Left lung (tissue), 14 donors: ENCODE results near the gene FHAD1. TPM values are rescaled to one million over a fixed set of nuclear protein-coding genes. Genes with fewer than 3 reads are reported as not detected.
A peak's percentile ranks its signal among the peaks of the same experiment; 100 is the strongest.

Experiments
- ATAC-seq: fragments of 200-7000 bp; cut with Tn5 transposase; one replicate; pipeline ENCODE4 v1.9.1; 2020; ENCODE audit warnings: moderate library complexity
- DNase-seq, 4 donors: peaks; one replicate each; pipeline ENCODE4 v3.0.0-alpha.2; 2013 to 2020
- H3K27ac ChIP-seq, 2 donors: fragments of 200-600 bp; sonication (generic) in 1 of 2; one replicate each; pipeline versions ENCODE4 v1.5.0 to v1.8.0; 2020 to 2021
- H3K27me3 ChIP-seq, 2 donors: fragments of 200-600 bp; sonication (generic) in 1 of 2; one replicate each; pipeline versions ENCODE4 v1.5.0 to v1.8.0; 2020 to 2021
- H3K36me3 ChIP-seq, 2 donors: fragments of 200-600 bp; sonication (generic) in 1 of 2; one replicate each; pipeline versions ENCODE4 v1.5.0 to v1.8.0; 2020 to 2021
- H3K4me1 ChIP-seq, 2 donors: fragments of 200-600 bp; one replicate each; pipeline ENCODE4 v1.8.0; 2021
- H3K4me3 ChIP-seq, 2 donors: fragments of 200-600 bp; sonication (generic) in 1 of 2; one replicate each; pipeline versions ENCODE4 v1.5.0 to v1.8.0; 2020 to 2021; ENCODE audit warnings: mild to moderate bottlenecking in 1 of 2
- H3K9me3 ChIP-seq, 2 donors: fragments of 200-600 bp; sonication (generic) in 1 of 2; one replicate each; pipeline versions ENCODE4 v1.5.0 to v1.8.0; 2020 to 2021
- CTCF ChIP-seq, 2 donors: fragments of 200-600 bp; sonication (generic) in 1 of 2; IDR thresholded peaks; one replicate each; pipeline versions ENCODE4 v1.5.0 to v1.8.0; 2021; ENCODE audit warnings: antibody characterized with exemption in 2 of 2
- intact Hi-C, 2 donors: fragments of 100-400 bp; cut with DNase I; formaldehyde crosslinking; loops; one replicate each; pipeline versions ENCODE4 v1.11.2 to v1.14.2; 2022
- long read RNA-seq, 12 donors: library from polyadenylated mRNA in 2 of 12; unstranded in 2 of 12; transcript quantifications; one replicate each; pipeline ENCODE4 v2.0.0 and lab custom pipeline, GENCODE V29; 2019 to 2026
- polyA plus RNA-seq, 6 donors: library from polyadenylated mRNA; unstranded; fragments of 120-200 nt; gene quantifications; one replicate each; pipeline ENCODE4 v1.2.1, GENCODE V29; 2013; ENCODE audit not compliant: insufficient read length in 6 of 6
- total RNA-seq, 2 donors: library from RNA; stranded (reverse); fragmentation: NEBNext Ultra II Directional; extraction: Animal tissue kit (Norgen Biotek cat#: 25700); gene quantifications; one replicate each; pipeline ENCODE4 v1.2.1, GENCODE V29; 2021
- donor health status: DM: no; HTN: yes; CAD: no.
- donor health status: DM: no; HTN: no; CAD: no.

Gene FHAD1
- total RNA-seq, result 1 to 10 TPM; 1.4 to 8.5 TPM
- polyA plus RNA-seq, result 1 to 10 TPM; 1.1 to 5.2 (median 3.9) TPM
- long read RNA-seq, donor 1, result 0 reads
- long read RNA-seq, donor 2, result 0 reads
- long read RNA-seq, donor 3, result 0 reads
- long read RNA-seq, donor 4, result 0 reads
- long read RNA-seq, donor 5, full-length matches to known transcripts, result 1 of 1 reads
- long read RNA-seq, donor 5, partial matches to known transcripts, result 0 of 1 reads
- long read RNA-seq, donor 5, other reads (novel, unspliced or antisense), result 0 of 1 reads
- long read RNA-seq, donor 6, result 0 reads
- long read RNA-seq, donor 7, result 0 reads
- long read RNA-seq, donor 8, result 0 reads
- long read RNA-seq, donor 9, result 0 reads
- long read RNA-seq, donor 10, partial matches to known transcripts, result 1 of 1 reads
- long read RNA-seq, donor 10, other reads (novel, unspliced or antisense), result 0 of 1 reads
- long read RNA-seq, donor 11, full-length matches to known transcripts, result 1 of 1 reads
- long read RNA-seq, donor 11, partial matches to known transcripts, result 0 of 1 reads
- long read RNA-seq, donor 11, other reads (novel, unspliced or antisense), result 0 of 1 reads
- long read RNA-seq, donor 12, result 0 reads

- Histone ChIP-seq H3K27ac (peak within 1 kb of the TSS; percentile 26 to 69), H3K4me3 (peak within 1 kb of the TSS; percentile 39 to 47), H3K27me3 (peaks cover 0 to 11% of the 10 kb centered on the region in 2 donors), H3K4me1 (peaks cover 0 to 43% of the 10 kb centered on the region in 2 donors), H3K9me3 (no peaks in the 10 kb centered on the region), H3K36me3 (no peaks in the 10 kb centered on the region)
- ATAC-seq (peak; percentile 84), DNase-seq (peak; percentile 56 to 93 (median 74))
- intact Hi-C loops, result no loop called here
- no peak for TF ChIP-seq CTCF (IDR thresholded peaks at IDR 0.05)
Observed at GRCh38 chr1:15246960-15247614, at the start of gene FHAD1. Gene FHAD1 (plus strand): TSS chr1:15247223. CDS start chr1:15251785, 4,562 bp downstream.

DNA sequence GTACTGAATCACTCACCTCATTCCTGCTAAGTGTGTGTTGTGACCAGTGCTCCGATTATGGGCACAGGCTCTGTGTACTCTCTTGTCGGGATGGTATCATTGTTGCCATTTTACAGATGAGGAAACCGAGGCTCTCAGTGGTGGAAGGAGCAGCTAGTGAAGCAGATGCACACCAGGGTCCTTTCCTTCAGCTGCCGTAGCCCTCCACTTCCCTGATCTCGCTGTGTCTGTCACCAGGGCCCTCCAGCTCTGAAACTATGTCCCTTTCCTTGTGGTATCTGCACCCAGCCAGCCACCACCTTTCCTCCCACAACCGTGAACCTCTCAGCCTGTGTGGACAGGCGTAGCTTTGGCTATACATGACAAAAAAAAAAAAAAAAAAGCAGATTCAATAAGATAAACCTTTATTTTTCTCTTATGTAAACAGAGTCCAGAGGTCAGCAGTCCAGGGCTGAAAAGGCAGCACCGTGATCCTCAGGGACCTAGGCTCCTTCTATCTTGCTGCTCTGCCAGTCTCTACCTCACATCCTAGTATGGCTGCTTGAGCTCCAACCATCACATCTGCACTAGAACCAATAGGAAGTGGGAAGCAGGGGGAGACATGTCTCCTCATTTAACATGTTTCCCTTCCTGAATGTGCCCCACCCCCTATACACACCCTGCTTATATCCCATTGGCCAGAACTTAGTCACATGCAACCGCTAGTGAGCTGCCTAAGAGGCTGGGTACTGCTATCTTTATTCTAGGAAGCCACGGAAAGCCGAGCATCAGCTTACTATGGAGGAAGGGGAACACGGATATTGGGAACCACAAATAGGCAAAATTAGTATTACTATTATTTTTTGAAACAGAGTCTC lies 49.2 kb upstream of the FHAD1 start:
- ATAC-seq, result no peak
- no peaks in the 10 kb centered on the region for H3K9me3 ChIP-seq
- no peak for DNase-seq
- intact Hi-C loops, result no loop called here
- TF ChIP-seq CTCF (IDR thresholded peaks at IDR 0.05), result no peak
- H3K4me1 ChIP-seq, result peaks cover 9 to 27% of the 10 kb centered on the region in 2 donors
- no peak overlapping the region for H3K27ac ChIP-seq
- no peaks in the 10 kb centered on the region for H3K27me3 ChIP-seq
- H3K4me3 ChIP-seq, result no peak overlapping the region
- H3K36me3 ChIP-seq, result no peaks in the 10 kb centered on the region

DNA sequence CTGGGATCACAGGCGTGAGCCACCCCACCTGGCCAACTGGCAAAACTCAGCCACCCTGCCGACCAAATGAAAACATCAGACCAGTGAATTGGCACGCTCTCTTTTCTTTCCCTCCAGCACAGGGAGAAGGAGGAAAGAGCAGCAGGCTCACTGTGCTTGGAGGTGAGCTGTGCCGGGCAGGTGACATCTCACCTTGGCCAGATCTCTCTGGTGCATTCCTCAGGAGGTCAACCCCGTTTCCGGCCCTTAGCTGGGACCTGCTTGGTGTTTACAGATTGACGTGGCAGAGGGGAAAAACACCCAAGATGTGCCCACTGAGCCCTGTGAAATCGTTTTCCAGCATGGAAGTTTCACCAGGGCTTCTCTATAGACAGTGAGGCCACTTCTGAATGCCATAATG lies 48.3 kb upstream of the FHAD1 start:
- Histone ChIP-seq H3K27me3 (no peaks in the 10 kb centered on the region), H3K36me3 (no peaks in the 10 kb centered on the region), H3K27ac (no peak overlapping the region), H3K4me1 (peaks cover 9 to 27% of the 10 kb centered on the region in 2 donors), H3K9me3 (no peaks in the 10 kb centered on the region), H3K4me3 (no peak overlapping the region)
- TF ChIP-seq CTCF (IDR thresholded peaks at IDR 0.05), result no peak
- ATAC-seq (no peak), DNase-seq (no peak)
- intact Hi-C loops, result no loop called here

DNA sequence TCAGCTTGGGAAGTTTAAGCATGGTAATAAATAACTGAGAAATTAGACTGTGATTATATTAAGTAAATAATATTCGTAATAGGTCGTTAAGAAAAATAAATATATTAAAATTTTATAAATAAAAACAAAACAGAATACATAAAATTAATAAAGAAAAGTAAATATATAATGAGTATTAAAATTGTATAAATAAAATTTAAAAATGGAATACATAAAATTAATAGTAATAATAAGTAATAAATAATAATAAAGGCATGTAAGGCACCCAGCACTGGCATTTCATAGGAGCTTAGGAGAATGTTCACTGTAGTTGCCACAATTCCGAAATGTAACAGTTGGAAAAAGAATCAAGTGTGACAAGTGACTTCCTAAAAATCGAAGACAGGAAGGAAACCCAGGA lies 45.8 kb upstream of the FHAD1 start:
- peaks cover 9 to 27% of the 10 kb centered on the region in 2 donors for H3K4me1 ChIP-seq
- DNase-seq, result no peak
- peak overlapping the region; percentile 1 to 69 for H3K27ac ChIP-seq
- no peak for TF ChIP-seq CTCF (IDR thresholded peaks at IDR 0.05)
- no peaks in the 10 kb centered on the region for H3K36me3 ChIP-seq
- H3K4me3 ChIP-seq, result no peak overlapping the region
- intact Hi-C loops, result no loop called here
- no peaks in the 10 kb centered on the region for H3K9me3 ChIP-seq
- no peak for ATAC-seq
- no peaks in the 10 kb centered on the region for H3K27me3 ChIP-seq
